Measurements from ENCODE around the gene MCOLN1.
"Not testable (repeated sequence)": the region's sequence is repeated elsewhere in the genome, so short reads cannot be mapped to it uniquely, and the experiment has no call there.

MCOLN1 gene

GRCh38 chr19:7545300-7545699, 22.9 kb downstream of the MCOLN1 start:
- no peak for DNase-seq

GRCh38 chr19:7545904-7546303, 23.5 kb downstream of the MCOLN1 start:
- no peak for DNase-seq

DNA sequence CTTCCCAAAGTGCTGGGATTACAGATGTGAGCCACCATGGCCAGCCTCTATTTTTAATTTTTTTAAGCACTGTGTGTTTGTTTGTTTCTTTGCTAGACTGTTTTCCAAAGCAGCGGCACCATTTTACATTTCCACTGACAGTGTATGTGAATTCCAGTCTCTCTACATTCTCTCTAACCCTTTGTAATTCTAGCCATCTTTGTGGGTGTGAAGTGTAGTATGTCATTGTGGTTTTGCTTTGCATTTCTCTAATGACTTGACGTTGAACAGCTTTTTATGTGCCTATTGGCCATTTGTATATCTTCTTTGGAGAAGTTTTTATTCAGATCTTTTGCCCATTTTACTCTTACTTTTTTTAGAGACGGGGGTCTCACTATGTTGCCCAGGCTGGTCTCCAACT, 24.7 kb downstream of the MCOLN1 start:
- DNase-seq, result no peak

GRCh38 chr19:7549429-7550148, 27.2 kb downstream of the MCOLN1 start:
- no peak for DNase-seq

- peak; percentile 23 for DNase-seq
These were observed 27.8 kb downstream of the MCOLN1 start for GRCh38 chr19:7550169-7550770.

DNA sequence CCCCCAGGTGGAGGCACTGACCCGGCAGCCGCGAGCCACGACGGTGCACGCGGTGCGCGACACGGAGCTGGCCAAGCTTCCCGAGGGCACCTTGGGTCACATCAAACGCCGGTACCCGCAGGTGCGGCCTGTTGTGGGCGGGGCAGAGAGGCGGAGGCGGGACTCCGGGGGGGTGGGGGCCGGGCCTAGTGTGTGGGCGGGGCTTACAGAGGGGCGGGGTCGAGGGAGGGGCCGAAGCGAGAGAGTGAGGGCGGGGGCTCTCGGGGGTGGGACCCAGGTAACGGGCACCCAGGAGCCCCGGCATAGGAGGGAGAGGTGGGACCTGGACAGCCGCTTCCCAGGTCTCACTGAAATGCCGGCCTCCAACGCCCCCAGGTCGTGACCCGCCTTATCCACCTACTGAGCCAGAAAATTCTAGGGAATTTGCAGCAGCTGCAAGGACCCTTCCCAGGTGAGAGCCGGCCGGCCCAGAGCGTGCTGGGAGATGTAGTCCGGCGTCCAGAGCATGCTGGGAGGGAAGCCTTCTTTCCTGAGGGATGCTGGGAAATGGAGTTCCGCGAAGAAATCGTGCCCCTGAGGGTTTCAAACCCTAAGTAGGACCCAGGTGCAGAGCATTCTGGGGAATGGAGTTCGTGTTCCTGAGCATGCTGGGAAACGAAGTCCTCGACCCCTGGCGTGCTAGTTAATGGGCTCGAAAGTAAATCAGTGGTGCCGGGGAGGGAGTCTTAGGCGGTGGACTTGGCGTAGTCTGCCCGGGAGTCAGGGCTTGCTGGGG, 28.8 kb downstream of the MCOLN1 start:
- DNase-seq, result peak; percentile 85

DNA sequence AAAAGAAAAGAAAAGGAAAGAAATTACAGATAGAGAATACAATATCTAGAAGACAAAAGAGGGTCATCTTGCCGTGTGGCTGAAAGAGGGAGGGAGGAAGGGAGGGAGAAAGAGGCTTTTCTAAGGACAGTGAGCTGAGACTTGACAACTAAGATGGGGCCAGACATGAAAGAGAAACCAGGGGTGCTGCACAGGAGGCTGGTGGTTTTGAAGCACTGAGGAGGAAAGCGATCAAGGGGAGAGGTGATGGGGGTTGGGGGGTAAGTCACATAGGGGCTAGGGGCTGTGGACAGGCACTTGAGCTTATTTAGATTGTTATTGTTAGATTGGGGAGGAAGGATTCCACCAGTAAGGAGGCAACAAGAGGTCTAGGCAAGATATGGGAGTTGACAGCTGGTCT, 30.4 kb downstream of the MCOLN1 start:
- DNase-seq, result no peak

GRCh38 chr19:7554565-7554964, 32.1 kb downstream of the MCOLN1 start:
- DNase-seq, result no peak

- DNase-seq, result no peak
These were observed 32.8 kb downstream of the MCOLN1 start for GRCh38 chr19:7554990-7555864.

DNA sequence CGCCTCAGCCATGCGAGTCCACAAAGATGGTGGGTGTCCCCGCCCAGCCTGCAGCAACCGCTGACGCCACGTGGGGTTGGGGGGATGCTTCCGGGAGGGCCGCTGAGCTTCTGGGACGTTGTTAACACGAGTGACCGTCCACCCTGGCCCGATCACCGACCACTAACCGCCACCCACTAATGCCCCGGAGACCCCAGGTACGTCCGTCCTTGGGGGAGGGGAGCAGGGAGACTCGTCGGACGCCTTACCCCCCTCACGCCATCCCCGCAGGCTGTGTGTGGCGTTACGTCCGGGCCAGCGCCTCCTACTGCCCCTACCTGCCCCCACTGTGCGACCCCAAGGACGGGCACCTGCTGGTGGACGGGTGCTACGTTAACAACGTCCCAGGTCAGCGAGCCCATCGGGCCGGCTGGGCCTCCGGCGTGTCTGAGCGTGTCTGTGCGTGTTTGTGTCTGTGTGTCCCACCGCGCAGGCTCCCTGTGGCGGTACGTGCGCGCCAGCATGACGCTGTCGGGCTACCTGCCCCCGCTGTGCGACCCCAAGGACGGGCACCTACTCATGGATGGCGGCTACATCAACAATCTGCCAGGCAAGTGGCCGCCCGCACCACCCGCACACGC, 34.4 kb downstream of the MCOLN1 start:
- no peak for DNase-seq

DNA sequence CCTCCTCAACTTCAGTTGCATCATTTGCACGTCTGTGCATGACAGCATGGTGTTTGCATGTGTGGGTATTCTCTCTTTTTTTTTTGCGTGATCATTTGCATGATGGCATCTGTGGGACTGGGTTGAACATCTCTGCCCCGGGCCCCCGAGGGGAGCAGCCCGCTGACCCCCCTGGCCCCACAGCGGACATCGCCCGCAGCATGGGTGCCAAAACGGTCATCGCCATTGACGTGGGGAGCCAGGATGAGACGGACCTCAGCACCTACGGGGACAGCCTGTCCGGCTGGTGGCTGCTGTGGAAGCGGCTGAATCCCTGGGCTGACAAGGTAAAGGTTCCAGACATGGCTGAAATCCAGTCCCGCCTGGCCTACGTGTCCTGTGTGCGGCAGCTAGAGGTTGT, 36.2 kb downstream of the MCOLN1 start:
- no peak for DNase-seq

DNA sequence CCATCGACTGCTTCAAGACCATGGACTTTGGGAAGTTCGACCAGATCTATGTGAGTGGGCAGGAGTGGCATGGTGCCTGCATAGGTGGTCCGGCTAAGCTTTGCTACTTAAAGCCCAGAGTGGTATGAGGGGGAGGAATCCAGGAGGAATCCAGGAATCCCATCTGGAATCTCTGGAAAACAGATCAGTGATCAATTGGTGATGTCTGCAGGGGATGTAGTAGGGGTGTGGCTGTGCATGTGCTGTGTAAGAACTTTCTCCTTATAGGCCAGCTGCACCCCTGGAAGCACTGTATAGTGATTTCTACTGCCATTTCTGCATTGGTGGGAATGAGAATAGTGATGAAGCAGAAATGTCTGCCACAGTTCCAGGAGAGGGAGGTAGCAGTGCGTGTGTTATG, 36.7 kb downstream of the MCOLN1 start:
- DNase-seq, result no peak

DNA sequence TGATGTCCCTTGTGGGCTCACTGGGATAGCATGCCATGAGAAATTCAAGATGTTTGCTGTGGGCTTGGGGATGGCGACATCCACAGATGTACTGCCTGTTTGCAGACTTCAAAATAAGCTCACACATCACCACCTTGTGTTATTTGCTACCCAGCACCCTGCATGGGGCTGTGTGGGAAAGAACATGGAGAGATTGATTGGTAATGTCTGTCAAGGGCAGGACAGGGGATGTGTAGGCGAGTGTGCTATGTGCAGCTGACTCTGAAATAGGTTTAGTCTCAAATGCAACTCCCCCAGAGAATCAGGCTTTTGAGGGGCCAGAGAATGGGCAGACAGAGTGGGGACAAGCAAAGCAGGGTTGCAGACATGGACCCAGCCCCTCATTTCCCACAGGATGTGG, 37.8 kb downstream of the MCOLN1 start:
- DNase-seq, result no peak

GRCh38 chr19:7561325-7561724, 38.9 kb downstream of the MCOLN1 start:
- DNase-seq, result no peak

GRCh38 chr19:7562646-7563393, 40.4 kb downstream of the MCOLN1 start:
- no peak for DNase-seq

DNA sequence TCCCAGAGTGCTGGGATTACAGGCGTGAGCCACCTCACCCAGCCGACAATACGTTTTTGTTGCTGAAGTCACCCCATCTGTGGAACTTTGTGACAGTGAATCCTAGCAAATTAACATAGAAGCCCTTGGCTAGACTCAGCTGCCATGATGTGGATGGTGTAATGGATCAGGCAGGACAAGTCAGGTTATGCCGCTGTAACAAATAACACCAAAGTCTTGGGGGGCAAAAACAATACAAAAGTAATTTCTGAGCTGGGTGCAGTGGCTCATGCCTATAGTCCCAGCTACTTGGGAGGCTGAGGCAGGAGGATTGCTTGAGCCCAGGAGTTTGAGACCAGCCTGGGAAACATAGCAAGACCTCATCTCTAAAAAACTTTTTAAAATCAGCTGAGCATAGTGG, 42.4 kb downstream of the MCOLN1 start:
- DNase-seq, result no peak

- DNase-seq, result no peak
These were observed 42.9 kb downstream of the MCOLN1 start for GRCh38 chr19:7565332-7565731.

- no peak for DNase-seq
These were observed 48.3 kb downstream of the MCOLN1 start for GRCh38 chr19:7570761-7571160.

DNA sequence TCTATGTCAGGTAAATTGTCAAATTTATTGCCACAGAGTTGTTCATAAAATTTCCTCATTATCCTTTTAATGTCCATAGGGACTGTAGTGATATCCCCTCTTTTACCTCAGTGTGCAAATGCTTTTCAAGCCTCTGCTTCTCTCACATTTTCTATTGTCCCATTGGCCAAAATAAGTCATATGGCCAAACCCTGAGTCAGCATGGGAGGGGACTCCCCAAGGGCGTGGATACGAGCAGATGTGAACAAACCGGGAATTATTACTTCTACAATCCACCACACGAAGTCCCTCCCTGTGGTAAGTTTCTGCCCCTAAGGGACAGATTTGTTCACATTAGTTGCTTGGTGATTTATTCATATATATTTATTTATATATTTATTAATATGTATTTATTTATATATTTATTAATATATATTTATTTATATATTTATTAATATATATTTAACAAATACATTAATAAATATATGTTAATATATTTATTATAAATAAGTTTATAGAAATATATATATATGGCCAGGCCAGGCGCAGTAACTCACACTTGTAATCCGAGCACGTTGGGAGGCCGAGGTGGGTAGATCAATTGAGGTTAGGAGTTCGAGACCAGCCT, 53.1 kb downstream of the MCOLN1 start:
- no peak for DNase-seq

- DNase-seq, result not testable (repeated sequence)
These were observed 55.0 kb downstream of the MCOLN1 start for GRCh38 chr19:7577422-7577821.

DNA sequence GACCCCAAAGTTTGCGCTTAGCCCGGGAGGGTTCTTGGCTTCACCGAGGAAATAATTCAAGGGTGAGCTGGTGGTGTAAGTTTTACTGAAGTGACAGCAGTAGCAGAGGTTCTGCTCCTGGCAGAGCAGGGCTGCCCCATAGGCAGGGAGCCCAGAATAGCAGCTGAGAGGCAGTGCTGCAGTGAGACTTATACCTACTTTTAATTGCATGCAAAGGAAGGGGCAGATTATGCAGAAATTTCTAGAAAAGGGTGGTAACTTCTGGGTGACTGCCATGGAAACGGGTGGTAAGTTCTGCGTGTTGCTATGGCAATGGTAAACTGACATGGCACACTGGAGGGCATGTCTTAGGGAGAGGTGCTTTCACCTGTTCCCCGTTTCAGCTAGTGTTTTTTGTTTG, 55.7 kb downstream of the MCOLN1 start:
- no peak for DNase-seq
